Ectodermal cell (in vitro differentiated cells): ENCODE results near the gene RPL22.

ENCODE experiments used
- H3K27ac ChIP-seq: 2 replicates; pipeline ENCODE4 v1.7.0; 2013; ENCODE audit warnings: mild to moderate bottlenecking, low read depth, low read length; ENCODE audit not compliant: insufficient read depth, poor library complexity, severe bottlenecking
- H3K27me3 ChIP-seq: 2 replicates; pipeline ENCODE4 v1.7.0; 2013; ENCODE audit warnings: mild to moderate bottlenecking, low read length; ENCODE audit not compliant: insufficient read depth, control insufficient read depth, poor library complexity, severe bottlenecking
- H3K36me3 ChIP-seq: one replicate; pipeline ENCODE4 v1.7.0; 2013; ENCODE audit warnings: low read length; ENCODE audit not compliant: control insufficient read depth, insufficient read depth
- H3K4me1 ChIP-seq: one replicate; pipeline ENCODE4 v1.7.0; 2013; ENCODE audit warnings: low read length; ENCODE audit not compliant: control insufficient read depth, insufficient read depth
- H3K4me3 ChIP-seq: 2 replicates; pipeline ENCODE4 v1.7.0; 2013; ENCODE audit warnings: low read depth, low read length, control low read depth; ENCODE audit not compliant: insufficient read depth
- H3K9me3 ChIP-seq: 2 replicates; pipeline ENCODE4 v1.7.0; 2013; ENCODE audit warnings: mild to moderate bottlenecking, low read length, moderate library complexity; ENCODE audit not compliant: control insufficient read depth
- WGBS, 2 experiments: methylation state at CpG; one replicate each; pipeline ENCODE4 v1.1.7; 2013; ENCODE audit warnings: missing lambda C conversion rate in 2 of 2; 5-methylcytosine and 5-hydroxymethylcytosine counted together

RPL22 gene

DNA sequence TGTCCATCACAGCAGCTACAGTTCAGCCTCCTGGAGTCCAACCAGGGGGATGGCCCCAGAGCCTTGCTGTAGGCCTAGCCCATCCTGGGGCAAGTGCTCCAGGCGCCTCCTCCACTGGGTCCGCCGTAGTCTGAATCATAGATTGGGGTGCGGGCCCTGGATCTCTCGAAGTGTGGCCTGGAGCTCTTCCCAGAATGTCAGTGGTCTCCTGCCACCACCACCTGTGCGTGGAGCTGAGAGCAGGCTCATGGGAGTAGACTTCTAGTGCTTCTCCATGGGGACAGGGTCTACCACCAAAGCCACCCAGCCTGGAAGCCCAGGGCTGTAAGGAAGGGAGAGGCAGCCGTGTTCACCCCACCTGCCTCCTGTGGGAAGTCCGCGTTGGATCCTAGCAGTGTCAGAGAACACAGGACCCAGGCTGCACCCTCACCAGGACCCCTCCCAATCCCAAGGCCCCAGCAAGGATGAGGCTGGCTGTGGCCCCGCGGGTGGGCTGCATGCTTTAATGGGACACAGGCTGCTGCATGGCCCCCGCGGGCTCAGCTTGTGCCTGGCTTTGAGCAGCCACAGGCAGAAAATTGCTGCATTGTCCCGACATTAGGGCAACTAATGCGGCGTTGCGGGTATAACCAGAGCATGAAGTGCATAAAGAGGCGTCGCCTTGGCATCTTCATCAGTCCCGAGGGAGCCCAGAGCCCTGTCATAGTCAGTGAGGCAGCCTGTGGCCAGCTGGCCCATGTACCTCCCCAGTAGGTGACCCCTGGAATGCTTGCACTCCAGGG is 43.8 kb upstream of the RPL22 start:
- 40 to 42% methylated on average over 20 of the region's 20 CpGs for WGBS, 2 experiments
- Histone ChIP-seq H3K4me3 (peak overlapping the region; percentile 61), H3K4me1 (peaks cover 49% of the 10 kb centered on the region), H3K27ac (peak overlapping the region; percentile 38), H3K27me3 (peaks cover 63% of the 10 kb centered on the region), H3K9me3 (no peaks in the 10 kb centered on the region), H3K36me3 (no peaks in the 10 kb centered on the region)

DNA sequence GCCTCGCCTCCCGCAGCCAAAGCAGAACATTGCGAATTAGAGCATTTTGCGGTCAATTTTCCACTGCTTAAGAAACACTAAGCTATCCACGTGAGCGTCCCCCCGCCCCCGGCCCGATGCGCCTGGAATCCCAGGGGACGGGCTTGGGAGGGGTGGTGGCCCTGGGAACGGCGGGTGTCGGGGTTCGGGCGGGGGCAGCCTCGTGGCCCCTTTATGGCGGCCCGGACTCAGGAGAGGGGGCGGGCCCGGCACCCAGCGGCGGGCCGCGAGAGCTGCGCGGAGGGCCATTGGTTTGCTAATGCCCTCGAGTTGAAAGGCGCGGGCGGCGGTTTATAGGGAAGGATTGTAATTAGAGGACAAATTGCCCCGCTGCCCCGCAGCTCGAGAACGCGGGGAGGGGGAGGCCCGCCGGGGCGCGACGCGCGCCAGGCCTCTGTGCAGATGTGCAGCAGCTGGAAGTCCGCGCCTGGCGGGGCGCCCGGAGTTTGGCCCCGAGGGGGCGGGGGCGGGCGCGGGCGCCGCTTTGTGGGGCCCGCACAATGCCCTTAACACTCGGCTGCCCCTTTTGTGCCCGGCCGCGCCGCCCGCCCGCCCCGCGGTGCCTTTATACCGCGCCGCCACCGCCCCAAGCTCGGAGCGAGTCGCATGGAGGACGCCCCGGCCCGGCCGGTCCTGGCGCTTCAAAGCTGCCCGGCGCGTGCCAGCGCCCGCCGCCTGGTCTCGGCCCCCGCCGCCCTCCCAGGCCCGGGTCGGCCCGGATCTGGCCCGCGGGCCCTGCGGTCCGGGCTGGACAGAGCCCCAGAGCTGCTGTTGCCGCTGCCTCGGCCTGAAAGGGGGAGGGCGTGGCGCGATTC is 42.7 kb upstream of the RPL22 start:
- Histone ChIP-seq H3K36me3 (no peaks in the 10 kb centered on the region), H3K27ac (peak overlapping the region; percentile 91), H3K4me1 (peaks cover 45% of the 10 kb centered on the region), H3K9me3 (no peaks in the 10 kb centered on the region), H3K4me3 (peak overlapping the region; percentile 24), H3K27me3 (peaks cover 55% of the 10 kb centered on the region)
- WGBS, 2 experiments, result 0 to 1% methylated on average over 99 of the region's 99 CpGs

DNA sequence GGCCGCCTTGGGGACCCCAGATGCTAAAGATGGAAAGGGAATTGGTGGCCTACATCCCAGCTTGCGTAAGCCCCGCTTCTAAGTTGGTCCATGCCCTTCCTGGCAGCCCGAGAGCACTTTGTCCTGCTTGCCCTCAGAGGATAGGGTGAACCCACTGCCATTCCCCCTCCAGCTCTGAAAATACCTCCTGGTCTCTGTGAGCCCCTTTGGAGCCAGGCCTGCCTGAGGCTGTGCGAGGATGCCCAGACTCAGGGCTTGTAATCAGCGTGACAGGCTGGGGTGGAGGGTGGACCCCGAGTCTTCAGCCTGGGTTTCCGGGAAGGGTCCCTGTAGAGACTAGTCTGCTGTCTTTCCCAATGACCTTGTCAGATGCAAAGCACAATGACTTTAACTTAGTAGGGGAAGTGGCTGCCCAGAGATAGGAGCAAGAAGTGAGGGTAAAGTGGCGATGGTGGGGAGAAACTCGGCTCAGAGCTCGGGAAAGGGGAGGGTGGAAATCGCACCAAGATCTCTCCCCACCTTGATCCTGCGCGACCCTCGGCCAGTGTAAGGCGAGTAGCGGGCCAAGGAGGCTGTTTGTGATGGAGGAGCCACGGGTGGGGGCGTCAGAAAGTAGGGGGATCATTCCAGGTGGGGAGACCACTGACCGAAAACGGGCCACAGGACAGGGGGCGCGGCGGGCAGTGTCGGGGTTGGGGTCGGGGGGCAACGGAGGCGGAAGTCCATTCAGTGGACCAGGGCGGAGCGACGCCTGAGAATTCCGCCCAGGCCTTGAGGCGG is 41.9 kb upstream of the RPL22 start:
- 15% methylated on average over 33 of the region's 33 CpGs for WGBS, 2 experiments
- peaks cover 37% of the 10 kb centered on the region for H3K4me1 ChIP-seq
- no peak overlapping the region for H3K4me3 ChIP-seq
- no peaks in the 10 kb centered on the region for H3K9me3 ChIP-seq
- peaks cover 52% of the 10 kb centered on the region for H3K27me3 ChIP-seq
- H3K36me3 ChIP-seq, result no peaks in the 10 kb centered on the region
- H3K27ac ChIP-seq, result peak overlapping the region; percentile 91

DNA sequence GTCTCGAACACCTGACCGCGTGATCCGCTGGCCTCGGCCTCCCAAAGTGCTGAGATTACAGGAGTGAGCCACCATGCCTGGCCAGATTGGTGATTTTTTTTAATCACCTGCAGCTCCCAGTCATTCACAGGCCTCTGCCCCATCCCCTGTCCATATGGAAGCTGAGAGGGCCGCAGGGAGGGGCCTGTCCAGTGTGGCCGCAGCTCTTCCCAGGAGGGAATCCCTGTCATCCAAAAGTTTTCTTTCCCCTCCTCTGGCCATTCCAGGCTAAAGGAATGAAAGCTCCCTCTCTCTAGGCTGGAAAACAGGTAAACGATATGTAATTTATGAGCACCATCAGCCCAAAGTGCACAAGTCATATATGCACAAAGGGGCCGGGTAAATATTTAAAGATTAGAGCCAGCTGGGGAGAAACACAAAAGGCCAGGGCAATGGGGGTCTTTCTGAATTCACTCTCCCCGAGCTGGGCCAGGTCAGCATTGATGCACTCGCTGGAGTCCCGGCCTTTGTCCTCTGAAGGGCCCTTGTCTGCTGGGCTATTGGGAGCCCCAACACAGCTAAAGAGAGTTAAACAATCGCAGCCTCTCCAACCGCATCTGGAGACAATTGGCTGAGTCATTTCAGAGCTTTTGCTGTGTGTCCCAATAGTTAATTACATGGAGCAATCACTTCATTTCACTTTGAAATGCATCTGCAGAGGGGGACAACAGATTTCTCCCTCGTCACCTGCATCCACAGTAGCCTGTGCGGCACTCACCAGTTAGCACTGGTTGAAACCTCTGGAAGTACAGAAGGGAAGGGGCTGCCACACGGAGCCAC is 40.8 kb upstream of the RPL22 start:
- Histone ChIP-seq H3K27me3 (peaks cover 52% of the 10 kb centered on the region), H3K36me3 (no peaks in the 10 kb centered on the region), H3K4me3 (no peak overlapping the region), H3K9me3 (no peaks in the 10 kb centered on the region), H3K4me1 (peaks cover 35% of the 10 kb centered on the region), H3K27ac (peak overlapping the region; percentile 91)
- 11 to 13% methylated on average over 17 of the region's 17 CpGs for WGBS, 2 experiments

DNA sequence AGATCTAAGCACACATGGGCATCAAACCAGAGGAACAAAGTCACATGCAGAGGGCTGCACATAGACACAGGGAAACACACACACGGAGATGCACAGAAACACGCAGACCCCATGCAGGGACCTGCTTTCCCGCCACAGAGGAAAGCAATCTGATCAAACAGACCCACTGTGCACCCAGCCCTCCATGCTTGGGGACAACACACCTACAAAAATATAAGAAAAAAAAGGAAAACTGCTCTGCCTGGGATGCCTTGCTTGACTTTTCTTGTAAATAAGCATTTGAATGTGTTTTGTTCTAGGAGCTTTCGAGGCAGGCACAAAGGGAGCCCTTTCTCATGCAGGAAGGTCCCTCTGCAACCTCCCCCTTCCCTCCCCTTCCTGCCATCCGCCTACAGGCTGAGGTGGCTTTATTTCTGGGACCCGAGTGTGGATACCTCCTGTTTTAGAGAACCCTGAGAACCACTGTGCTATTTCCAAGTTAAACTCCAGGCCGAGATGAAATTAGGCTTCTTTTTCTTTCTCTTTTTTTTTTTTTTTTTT is 39.9 kb upstream of the RPL22 start:
- Histone ChIP-seq H3K36me3 (no peaks in the 10 kb centered on the region), H3K27ac (peak overlapping the region; percentile 11), H3K4me1 (peaks cover 42% of the 10 kb centered on the region), H3K4me3 (no peak overlapping the region), H3K9me3 (no peaks in the 10 kb centered on the region), H3K27me3 (peaks cover 47% of the 10 kb centered on the region)
- 2% methylated on average over 7 of the region's 7 CpGs for WGBS, 2 experiments

DNA sequence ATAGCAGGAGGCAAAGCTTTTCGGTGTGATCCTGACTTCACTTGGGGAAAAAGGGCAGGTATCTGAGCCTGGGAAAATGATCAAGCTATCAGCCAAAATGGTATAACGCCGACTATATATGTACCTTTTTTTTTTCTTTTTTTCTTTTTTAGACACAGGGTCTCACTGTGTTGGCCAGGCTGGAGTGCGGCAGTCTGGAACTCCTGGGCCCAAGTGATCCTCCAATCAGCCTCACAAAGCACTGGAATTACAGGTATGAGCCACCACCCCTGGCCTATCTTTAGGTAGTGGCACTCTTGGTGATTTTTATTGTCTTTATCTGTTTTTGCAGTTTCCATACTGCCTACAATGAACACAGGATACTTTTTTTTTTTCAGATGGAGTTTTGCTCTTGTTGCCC is 37.7 kb upstream of the RPL22 start:
- peaks cover 25% of the 10 kb centered on the region for H3K27me3 ChIP-seq
- WGBS, 2 experiments, result 94 to 98% methylated on average over 4 of the region's 4 CpGs
- no peak overlapping the region for H3K4me3 ChIP-seq

DNA sequence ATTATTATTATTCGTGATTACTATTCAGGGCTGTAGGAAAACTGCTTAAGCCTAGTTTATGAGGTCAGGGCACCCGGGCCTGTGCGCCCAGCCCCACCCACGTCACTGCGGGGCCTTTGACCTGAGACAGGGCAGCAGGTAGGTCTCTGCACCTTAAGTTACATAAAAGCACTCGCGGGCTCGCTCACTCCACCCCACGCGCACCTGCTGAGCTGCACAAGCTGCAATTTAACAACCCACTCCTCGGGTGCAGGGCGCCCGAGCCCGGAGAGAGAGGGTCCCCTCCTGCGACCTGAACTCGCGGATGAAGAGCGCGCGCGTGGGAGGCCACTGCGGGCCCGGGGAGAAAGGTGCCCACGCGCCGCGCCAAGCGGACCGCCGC is 35.9 kb upstream of the RPL22 start:
- Histone ChIP-seq H3K27me3 (peaks cover 8% of the 10 kb centered on the region), H3K36me3 (peaks cover 27% of the 10 kb centered on the region), H3K4me1 (peaks cover 23% of the 10 kb centered on the region), H3K9me3 (no peaks in the 10 kb centered on the region), H3K4me3 (peak overlapping the region; percentile 78), H3K27ac (no peak overlapping the region)
- 0 to 1% methylated on average over 29 to 30 of the region's 30 CpGs for WGBS, 2 experiments

More for the DNA sequence above, 37.7 kb upstream of the RPL22 start:
- Histone ChIP-seq H3K4me1 (peaks cover 37% of the 10 kb centered on the region), H3K9me3 (no peaks in the 10 kb centered on the region), H3K36me3 (peaks cover 11% of the 10 kb centered on the region), H3K27ac (no peak overlapping the region)

DNA sequence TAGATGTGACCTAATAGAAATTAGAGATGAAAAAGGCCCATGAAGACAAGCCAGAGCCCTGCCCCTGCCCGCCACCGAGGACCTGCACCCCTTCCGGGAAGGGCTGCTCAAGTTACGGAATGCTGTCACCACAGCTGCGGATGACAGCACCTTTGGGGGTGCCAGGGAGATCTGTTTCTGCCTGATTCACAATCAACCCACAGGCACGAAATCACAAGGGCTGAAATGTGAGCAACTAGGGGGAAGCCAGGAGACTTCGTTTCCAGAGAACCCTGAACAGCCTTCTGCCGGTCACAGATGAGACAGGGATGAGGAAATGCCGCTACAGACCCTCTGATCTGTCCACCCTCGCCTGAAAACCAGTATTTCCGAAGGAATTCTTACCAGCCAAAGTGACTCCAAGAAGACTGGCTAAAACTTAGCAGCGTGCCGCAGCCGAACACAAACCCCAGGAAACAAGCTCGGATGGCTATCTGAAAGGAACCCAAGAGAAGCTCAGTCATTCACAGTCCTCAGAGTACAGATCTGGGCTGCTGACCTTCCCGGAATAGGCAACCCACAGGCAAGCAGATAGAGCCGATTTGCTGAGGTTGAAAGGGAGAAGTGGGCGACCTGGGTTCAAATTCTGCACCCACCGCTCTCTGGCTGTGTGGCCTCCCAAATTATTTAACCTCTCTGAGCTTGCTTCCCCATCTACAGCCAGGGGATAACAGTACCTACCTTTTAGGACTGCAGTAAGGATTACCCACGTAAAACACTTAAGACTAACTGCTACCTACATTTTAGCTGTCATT is 35.3 kb upstream of the RPL22 start:
- peaks cover 3% of the 10 kb centered on the region for H3K27me3 ChIP-seq
- WGBS, 2 experiments, result 41 to 48% methylated on average over 20 of the region's 20 CpGs
- H3K4me3 ChIP-seq, result peak overlapping the region; percentile 78
- no peak overlapping the region for H3K27ac ChIP-seq
- H3K9me3 ChIP-seq, result no peaks in the 10 kb centered on the region
- H3K36me3 ChIP-seq, result peaks cover 29% of the 10 kb centered on the region
- H3K4me1 ChIP-seq, result peaks cover 21% of the 10 kb centered on the region

DNA sequence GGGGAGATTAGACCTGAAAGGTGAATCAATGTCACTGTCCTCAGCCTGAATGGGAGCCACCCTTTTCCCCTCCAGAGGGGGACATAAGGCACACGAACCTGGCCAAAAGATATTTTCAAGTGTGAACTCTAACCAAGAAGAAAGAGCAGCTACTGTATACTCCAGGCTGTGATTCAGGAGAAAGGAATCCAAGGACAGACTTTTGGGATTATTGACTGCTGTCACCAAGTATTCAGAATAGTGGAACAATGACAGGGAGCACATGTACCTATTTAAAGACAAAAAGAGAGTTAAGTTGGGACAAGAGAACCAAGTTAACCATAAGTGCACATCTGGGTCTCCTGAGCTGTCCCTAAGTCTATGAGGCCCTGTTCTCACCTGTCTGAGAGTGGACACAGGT is 34.0 kb upstream of the RPL22 start:
- H3K9me3 ChIP-seq, result no peaks in the 10 kb centered on the region
- H3K27ac ChIP-seq, result no peak overlapping the region
- H3K36me3 ChIP-seq, result peaks cover 32% of the 10 kb centered on the region
- peaks cover 13% of the 10 kb centered on the region for H3K4me1 ChIP-seq
- H3K4me3 ChIP-seq, result no peak overlapping the region
- no peaks in the 10 kb centered on the region for H3K27me3 ChIP-seq
- WGBS, 2 experiments, result 84 to 89% methylated on average over 1 of the region's 1 CpG
